Activated naive CD8-positive, alpha-beta T cell treated with anti-CD3 and anti-CD28 coated beads for 36 hours (primary cell): ENCODE results near the gene NOTCH2NLA. TPM values are rescaled to one million over a fixed set of nuclear protein-coding genes. Genes with fewer than 3 reads are reported as not detected.
"Not testable (repeated sequence)": the region's sequence is repeated elsewhere in the genome, so short reads cannot be mapped to it uniquely, and the experiment has no call there.

Source experiments
- DNase-seq: peaks from one replicate; pipeline ENCODE4 v3.0.0; 2021
- H3K27ac Mint-ChIP-seq: one replicate; pipeline ENCODE4 v1.8.0; 2022; ENCODE audit warnings: mild to moderate bottlenecking, moderate library complexity, mixed read lengths
- H3K27me3 Mint-ChIP-seq: one replicate; pipeline ENCODE4 v1.8.0; 2022; ENCODE audit warnings: mild to moderate bottlenecking, mixed read lengths
- H3K36me3 Mint-ChIP-seq: one replicate; pipeline ENCODE4 v1.8.0; 2021; ENCODE audit warnings: mild to moderate bottlenecking, mixed read lengths
- H3K4me1 Mint-ChIP-seq: one replicate; pipeline ENCODE4 v1.8.0; 2021; ENCODE audit warnings: mixed read lengths
- H3K4me3 Mint-ChIP-seq: one replicate; pipeline ENCODE4 v1.8.0; 2022; ENCODE audit warnings: mild to moderate bottlenecking, moderate library complexity, mixed read lengths
- H3K9me3 Mint-ChIP-seq: one replicate; pipeline ENCODE4 v1.8.0; 2022; ENCODE audit warnings: mixed read lengths
- total RNA-seq, 2 experiments: library from RNA; stranded (reverse); gene quantifications; one replicate each; pipeline ENCODE4 v1.2.3, GENCODE V29; 2021

NOTCH2NLA gene
- total RNA-seq, 2 experiments from 2014 or later = 14.3 to 15.6 TPM

DNA sequence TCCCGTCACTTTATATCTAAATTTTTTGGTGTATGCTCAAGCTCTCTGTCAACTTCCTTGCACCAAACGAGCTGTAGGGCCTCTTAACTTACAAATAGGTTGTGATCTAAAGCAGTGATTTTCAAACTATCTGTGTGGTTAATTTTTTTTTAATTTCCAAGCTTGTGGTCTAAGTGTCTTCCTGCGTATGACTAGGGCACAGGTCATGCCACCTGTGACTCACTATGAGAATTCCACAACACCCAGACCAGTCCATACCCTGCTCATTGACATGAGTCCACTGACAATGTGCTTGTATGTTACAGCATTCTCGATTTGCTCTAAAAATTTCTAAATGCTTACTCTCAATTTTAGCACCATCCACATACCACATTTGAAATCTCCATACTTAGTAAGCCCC is 19.8 kb upstream of the NOTCH2NLA start:
- not testable (repeated sequence) for H3K36me3 Mint-ChIP-seq, H3K27me3 Mint-ChIP-seq, H3K4me3 Mint-ChIP-seq, H3K4me1 Mint-ChIP-seq, H3K9me3 Mint-ChIP-seq, DNase-seq, H3K27ac Mint-ChIP-seq

GRCh38 chr1:146236626-146237025 is 7.8 kb upstream of the NOTCH2NLA start:
- not testable (repeated sequence) for H3K4me3 Mint-ChIP-seq, H3K36me3 Mint-ChIP-seq, H3K4me1 Mint-ChIP-seq

GRCh38 chr1:146236026-146236601 is 7.3 kb upstream of the NOTCH2NLA start:
- not testable (repeated sequence) for H3K4me1 Mint-ChIP-seq, DNase-seq, H3K4me3 Mint-ChIP-seq, H3K9me3 Mint-ChIP-seq, H3K27me3 Mint-ChIP-seq, H3K36me3 Mint-ChIP-seq, H3K27ac Mint-ChIP-seq

More at GRCh38 chr1:146236626-146237025, 7.8 kb upstream of the NOTCH2NLA start:
- not testable (repeated sequence) for DNase-seq, H3K27me3 Mint-ChIP-seq, H3K27ac Mint-ChIP-seq, H3K9me3 Mint-ChIP-seq

DNA sequence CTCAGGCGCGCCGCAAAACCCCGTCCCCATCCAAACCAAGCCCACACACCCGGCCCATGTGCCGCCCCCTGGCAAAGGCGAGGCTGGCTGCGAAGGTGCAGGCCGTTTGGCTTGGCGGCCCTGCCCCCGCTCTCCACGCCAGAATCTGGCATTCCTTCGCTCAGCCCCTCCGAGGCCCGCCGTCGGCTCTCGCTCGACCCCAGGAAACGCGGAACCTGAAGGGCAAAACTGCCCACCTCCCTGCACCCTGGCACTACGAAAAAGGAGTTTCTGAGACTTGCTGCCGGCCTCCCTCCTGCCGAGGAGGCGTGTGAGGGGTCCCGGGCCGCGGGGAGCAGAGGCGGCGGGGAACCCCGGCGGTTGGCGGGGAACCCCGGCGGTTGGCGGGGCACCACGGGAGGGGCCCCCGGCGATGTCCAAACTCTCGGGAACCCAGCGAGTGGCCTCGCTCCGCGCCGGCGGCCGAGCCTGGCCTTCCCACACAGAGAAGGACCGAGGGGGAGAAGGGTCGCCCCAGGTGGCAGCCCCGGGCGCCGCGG is 608 bp downstream of the NOTCH2NLA start:
- DNase-seq = peak; percentile 28
- not testable (repeated sequence) for H3K4me1 Mint-ChIP-seq, H3K9me3 Mint-ChIP-seq, H3K36me3 Mint-ChIP-seq, H3K27me3 Mint-ChIP-seq
- peak overlapping the region; percentile 45 for H3K27ac Mint-ChIP-seq
- H3K4me3 Mint-ChIP-seq = peak overlapping the region; percentile 79

DNA sequence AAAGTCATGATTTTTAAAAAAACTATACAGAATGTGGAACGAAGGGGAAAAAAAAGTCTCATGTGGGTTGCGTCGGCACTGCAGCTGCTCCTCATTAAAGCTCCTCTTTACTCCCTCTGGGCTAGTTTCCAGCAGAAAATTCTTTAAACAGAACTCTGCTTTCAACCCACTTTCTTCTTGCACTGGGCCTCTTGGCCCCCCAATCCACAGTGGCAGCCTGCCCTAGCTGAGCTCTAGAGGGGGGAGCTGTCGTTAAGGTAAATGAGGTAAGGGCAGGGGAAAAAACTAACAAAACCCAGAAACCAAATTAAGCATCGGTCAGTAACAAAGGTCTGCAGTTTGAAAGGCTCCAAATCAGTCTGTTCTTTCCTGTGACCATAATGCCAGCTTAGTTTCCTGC is 54.3 kb downstream of the NOTCH2NLA start:
- not testable (repeated sequence) for H3K36me3 Mint-ChIP-seq, H3K4me1 Mint-ChIP-seq, H3K4me3 Mint-ChIP-seq, H3K27ac Mint-ChIP-seq, H3K9me3 Mint-ChIP-seq, H3K27me3 Mint-ChIP-seq, DNase-seq

DNA sequence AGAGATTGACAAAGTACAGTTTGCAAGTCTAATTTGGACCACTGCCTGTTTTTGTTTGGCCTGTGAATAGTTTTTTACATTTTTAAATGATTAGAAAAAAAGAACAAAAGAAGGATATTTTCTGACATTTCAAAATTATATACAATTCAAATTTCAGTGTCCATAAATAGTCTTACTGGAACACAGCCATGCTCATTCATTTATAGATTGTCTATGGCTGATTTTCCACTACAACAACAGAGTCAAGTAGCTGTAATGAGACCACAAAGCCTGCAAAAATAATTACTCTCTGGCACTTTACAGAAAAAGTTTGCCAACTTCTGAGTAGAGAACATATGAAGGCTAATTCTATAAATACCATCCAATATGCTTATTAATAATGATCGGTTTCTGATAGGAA is 61.1 kb downstream of the NOTCH2NLA start:
- not testable (repeated sequence) for H3K27me3 Mint-ChIP-seq, DNase-seq, H3K4me1 Mint-ChIP-seq, H3K9me3 Mint-ChIP-seq, H3K4me3 Mint-ChIP-seq, H3K27ac Mint-ChIP-seq, H3K36me3 Mint-ChIP-seq

- not testable (repeated sequence) for H3K27ac Mint-ChIP-seq, DNase-seq, H3K4me3 Mint-ChIP-seq, H3K36me3 Mint-ChIP-seq, H3K4me1 Mint-ChIP-seq, H3K9me3 Mint-ChIP-seq, H3K27me3 Mint-ChIP-seq
These were observed 61.5 kb downstream of the NOTCH2NLA start for GRCh38 chr1:146167273-146167672.

DNA sequence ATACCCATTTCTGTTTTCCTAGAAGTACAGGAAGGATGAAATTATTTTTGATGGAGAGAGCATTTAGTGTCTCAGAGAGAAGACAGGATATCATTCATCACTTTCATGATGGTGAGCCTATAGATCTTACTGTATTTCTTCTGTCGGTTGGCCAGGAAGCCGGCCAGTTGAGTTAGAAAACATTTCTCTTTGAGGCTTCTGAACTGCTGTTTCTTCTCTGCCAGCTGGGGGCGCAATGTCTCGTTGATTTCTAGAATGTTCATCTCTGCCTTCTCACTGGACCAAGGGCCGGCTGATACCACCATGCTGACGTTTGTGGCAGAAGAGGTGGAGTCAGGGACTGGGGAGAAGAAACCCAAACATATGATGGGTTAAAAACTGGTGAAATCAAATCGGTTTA is 84.4 kb downstream of the NOTCH2NLA start, which contains the start of gene NBPF10:
Gene NBPF10, minus strand, starts transcription at position 340 of the 400 bp plus-strand sequence. Its CDS starts 35 bp downstream, at position 305.
- not testable (repeated sequence) for DNase-seq, H3K27ac Mint-ChIP-seq

More for the DNA sequence above, 84.4 kb downstream of the NOTCH2NLA start, which contains the start of gene NBPF10:
- H3K36me3 Mint-ChIP-seq, H3K9me3 Mint-ChIP-seq, H3K27me3 Mint-ChIP-seq, H3K4me1 Mint-ChIP-seq, H3K4me3 Mint-ChIP-seq: not testable (repeated sequence)

Other genes with a start within 250 kb of the NOTCH2NLA start
- gene TXNIP, start 232.4 kb downstream of the NOTCH2NLA start, total RNA-seq = 100 to 1,000 TPM; 228 to 231 TPM
- gene HJV, start 207.3 kb downstream of the NOTCH2NLA start, total RNA-seq = not detected
- gene NBPF10, start 84.2 kb downstream of the NOTCH2NLA start, total RNA-seq = under 1 TPM; 0.64 to 0.78 TPM